ENCODE measurements around the gene ENTPD6.
"Not testable (repeated sequence)": the region's sequence is repeated elsewhere in the genome, so short reads cannot be mapped to it uniquely, and the experiment has no call there.

The ENTPD6 gene

GRCh38 chr20:25195014-25195961, at the start of gene ENTPD6:
ENTPD6 (plus strand) TSS chr20:25195712; CDS start chr20:25206537, 10,825 bp downstream.
- DNase-seq (ENCODE audit: low read depth in 2 of 2), result peak; percentile 65 to 71

GRCh38 chr20:25146976-25147375, 48.5 kb upstream of the ENTPD6 start:
- no peak for DNase-seq (ENCODE audit: low read depth in 2 of 2)

GRCh38 chr20:25147716-25148115, 47.8 kb upstream of the ENTPD6 start:
- DNase-seq (ENCODE audit: low read depth in 2 of 2), result no peak

GRCh38 chr20:25148181-25148981, 47.1 kb upstream of the ENTPD6 start:
- DNase-seq (ENCODE audit: low read depth in 2 of 2), result peak; percentile 8 to 14

GRCh38 chr20:25148982-25149846, 46.3 kb upstream of the ENTPD6 start:
- DNase-seq (ENCODE audit: low read depth in 2 of 2), result no peak

GRCh38 chr20:25150016-25150415, 45.5 kb upstream of the ENTPD6 start:
- no peak for DNase-seq (ENCODE audit: low read depth in 2 of 2)

GRCh38 chr20:25158043-25158442, 37.5 kb upstream of the ENTPD6 start:
- no peak for DNase-seq (ENCODE audit: low read depth in 2 of 2)

GRCh38 chr20:25160467-25160866, 35.0 kb upstream of the ENTPD6 start:
- no peak for DNase-seq (ENCODE audit: low read depth in 2 of 2)

- no peak for DNase-seq (ENCODE audit: low read depth in 2 of 2)
These were observed 34.6 kb upstream of the ENTPD6 start for GRCh38 chr20:25160897-25161296.

- no peak for DNase-seq (ENCODE audit: low read depth in 2 of 2)
These were observed 30.4 kb upstream of the ENTPD6 start for GRCh38 chr20:25165128-25165527.

- not testable (repeated sequence) for DNase-seq (ENCODE audit: low read depth in 2 of 2)
These were observed 29.3 kb upstream of the ENTPD6 start for GRCh38 chr20:25166105-25166782.

GRCh38 chr20:25173321-25173720, 22.2 kb upstream of the ENTPD6 start:
- DNase-seq (ENCODE audit: low read depth in 2 of 2), result no peak

GRCh38 chr20:25173886-25174308, 21.6 kb upstream of the ENTPD6 start:
- DNase-seq (ENCODE audit: low read depth in 2 of 2), result no peak

GRCh38 chr20:25176184-25176583, 19.3 kb upstream of the ENTPD6 start:
- DNase-seq (ENCODE audit: low read depth in 2 of 2), result no peak

GRCh38 chr20:25177890-25178321, 17.6 kb upstream of the ENTPD6 start:
- no peak for DNase-seq (ENCODE audit: low read depth in 2 of 2)

GRCh38 chr20:25178563-25179438, 16.7 kb upstream of the ENTPD6 start:
- peak; percentile 54 to 61 for DNase-seq (ENCODE audit: low read depth in 2 of 2)

- DNase-seq (ENCODE audit: low read depth in 2 of 2), result no peak
These were observed 15.9 kb upstream of the ENTPD6 start for GRCh38 chr20:25179439-25180089.

- not testable (repeated sequence) for DNase-seq (ENCODE audit: low read depth in 2 of 2)
These were observed 11.1 kb upstream of the ENTPD6 start for GRCh38 chr20:25184391-25184790.

- no peak for DNase-seq (ENCODE audit: low read depth in 2 of 2)
These were observed 8.3 kb upstream of the ENTPD6 start for GRCh38 chr20:25187220-25187619.

Data from fibroblast of skin of left biceps (primary cell).